ENCODE measurements around the gene SUPT5H.

SUPT5H gene

DNA sequence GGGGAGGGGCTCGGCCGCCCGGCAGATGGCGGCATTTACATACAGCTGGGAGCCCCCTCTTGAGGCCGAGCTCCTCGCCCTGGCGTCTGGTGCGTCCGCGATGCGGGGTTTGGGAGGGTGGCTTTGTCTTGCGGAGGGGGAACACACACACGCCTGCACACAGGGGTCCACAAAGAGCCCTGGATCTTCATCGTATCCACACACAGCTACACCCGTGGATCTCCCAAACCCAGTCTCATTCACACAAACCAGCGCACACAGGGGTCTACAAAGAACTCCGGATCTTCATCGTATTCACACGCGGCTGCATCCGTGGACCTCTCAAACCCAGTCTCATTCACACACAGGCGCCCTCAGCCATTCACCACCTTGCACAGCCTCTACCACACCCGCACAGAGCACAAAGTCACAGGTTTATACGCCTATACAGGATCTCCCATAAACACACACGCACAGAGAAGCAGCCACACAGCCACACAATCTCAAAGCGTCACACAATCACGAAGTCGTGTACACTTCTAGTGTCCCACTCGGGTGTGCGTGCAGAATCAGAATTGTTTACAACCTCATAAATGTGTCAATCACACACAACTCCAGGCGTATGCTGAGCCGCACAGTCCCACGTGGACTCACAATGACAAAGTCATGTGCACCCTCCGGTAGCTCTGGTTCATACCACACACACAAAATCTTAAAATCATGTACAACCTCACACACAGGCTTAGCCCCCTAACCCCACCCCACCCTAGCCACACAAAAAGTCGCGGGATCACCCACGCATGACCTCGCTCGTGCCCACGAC, 52.8 kb downstream of the SUPT5H start:
- no peak for DNase-seq (ENCODE audit: low read depth)

DNA sequence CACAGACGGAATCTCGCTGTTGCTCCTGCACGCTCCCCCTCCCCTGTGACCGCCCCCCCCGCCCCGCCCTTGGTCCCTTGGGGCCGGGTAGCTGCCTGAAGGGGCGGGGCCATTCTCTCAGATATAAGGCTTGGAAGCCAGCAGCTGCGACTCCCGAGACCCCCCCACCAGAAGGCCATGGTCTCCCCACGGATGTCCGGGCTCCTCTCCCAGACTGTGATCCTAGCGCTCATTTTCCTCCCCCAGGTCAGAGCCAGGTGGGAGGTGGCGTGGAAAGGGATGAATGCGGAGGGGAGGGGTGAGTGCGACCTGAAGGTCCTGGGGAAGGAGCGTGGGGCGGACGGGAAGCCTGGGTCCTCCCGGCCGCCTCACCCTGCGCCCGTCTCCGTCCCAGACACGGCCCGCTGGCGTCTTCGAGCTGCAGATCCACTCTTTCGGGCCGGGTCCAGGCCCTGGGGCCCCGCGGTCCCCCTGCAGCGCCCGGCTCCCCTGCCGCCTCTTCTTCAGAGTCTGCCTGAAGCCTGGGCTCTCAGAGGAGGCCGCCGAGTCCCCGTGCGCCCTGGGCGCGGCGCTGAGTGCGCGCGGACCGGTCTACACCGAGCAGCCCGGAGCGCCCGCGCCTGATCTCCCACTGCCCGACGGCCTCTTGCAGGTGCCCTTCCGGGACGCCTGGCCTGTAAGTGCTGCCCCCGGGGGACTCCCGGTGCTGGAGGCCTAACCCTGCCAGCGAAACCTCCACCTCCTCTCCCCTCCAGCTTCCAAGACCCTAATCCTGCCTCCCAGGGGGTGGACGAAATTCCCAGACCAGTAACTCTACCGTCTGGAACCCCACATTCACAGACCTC, 53.6 kb downstream of the SUPT5H start, which contains the start of gene DLL3:
TSS of gene DLL3 (plus strand) at position 150 of the 845 bp plus-strand sequence. CDS start at position 178, 28 bp downstream.
- DNase-seq (ENCODE audit: low read depth): no peak

DNA sequence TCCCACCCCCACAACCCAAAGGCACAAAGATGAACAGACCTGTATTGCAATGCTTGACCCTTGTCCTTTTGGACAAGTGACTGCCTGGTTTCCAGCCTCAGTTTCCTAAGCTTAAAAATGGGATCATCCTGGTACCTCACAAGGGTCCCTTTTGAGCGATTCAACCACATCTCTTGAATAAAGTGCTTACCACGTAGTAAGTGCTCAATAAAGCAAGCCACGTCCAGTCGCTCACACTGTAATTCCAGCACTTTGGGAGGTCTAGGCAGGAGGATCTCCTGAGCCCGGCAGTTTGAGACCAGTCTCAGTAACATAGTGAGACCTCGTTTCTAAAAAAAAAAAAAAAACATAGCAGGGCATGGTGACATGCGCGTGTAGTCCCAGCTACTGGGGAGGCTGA, 54.5 kb downstream of the SUPT5H start:
- no peak for DNase-seq (ENCODE audit: low read depth)

DNA sequence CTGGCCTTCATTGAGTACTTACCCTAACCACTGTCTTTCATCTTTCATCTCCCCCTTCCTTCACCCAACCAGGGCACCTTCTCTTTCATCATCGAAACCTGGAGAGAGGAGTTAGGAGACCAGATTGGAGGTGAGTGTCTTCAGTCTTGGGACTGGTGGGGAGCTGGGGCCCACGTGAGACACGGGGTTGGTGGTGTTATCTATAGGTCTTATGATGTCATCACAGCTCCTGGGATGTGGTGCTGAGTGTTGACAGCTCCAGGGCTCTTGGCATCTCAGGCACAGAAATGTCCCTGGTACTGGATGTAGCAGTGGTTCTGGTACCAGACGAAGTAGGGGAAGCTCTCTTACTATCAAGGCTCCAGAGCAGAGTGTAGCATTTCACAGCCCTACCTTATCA, 55.2 kb downstream of the SUPT5H start:
- no peak for DNase-seq (ENCODE audit: low read depth)

DNA sequence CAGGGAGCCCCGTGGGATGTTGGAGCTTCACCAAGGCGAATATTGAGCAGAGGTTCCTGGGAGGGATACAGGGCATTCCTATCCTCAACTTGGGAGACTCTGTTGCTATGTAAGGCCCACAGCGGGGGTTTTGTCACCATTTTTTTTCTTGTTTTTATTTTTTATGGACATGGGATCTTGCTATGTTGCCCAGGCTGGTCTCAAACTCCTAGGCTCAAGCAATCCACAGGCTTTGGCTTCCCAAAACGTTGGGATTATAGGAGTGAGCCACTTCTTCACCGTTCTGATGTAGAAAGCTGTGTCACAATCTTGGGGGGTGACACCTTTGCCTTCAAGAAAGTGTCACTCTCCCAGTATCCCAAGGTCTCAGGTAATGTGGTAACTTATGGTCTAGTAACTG, 56.0 kb downstream of the SUPT5H start:
- no peak for DNase-seq (ENCODE audit: low read depth)

DNA sequence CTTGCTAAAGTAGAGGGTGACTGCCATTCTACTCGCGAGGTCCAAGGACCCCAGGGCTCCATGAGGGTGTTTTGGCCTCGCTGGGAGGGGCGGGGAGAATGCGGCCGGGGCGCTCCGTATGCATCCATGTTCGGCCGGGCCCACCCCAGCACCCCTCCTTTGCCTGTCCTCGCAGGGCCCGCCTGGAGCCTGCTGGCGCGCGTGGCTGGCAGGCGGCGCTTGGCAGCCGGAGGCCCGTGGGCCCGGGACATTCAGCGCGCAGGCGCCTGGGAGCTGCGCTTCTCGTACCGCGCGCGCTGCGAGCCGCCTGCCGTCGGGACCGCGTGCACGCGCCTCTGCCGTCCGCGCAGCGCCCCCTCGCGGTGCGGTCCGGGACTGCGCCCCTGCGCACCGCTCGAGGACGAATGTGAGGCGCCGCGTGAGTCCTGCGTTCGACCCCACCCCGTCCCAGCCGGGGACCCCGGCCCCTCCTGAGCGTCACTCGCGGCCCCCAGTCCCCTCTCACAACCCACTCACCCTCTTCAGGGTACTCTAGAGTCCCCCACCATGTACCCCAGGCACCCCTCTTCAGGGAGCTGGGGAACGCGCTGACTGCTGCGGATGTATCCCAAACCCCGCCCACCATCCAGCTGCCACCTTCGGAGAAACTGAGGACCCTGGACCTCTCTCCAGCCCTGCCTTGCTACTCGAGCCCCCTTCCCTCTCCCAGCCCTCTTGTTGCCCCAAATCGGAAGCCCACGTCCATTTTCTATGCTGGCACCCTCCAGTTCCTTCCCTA, 57.4 kb downstream of the SUPT5H start:
- DNase-seq (ENCODE audit: low read depth): peak; percentile 80

DNA sequence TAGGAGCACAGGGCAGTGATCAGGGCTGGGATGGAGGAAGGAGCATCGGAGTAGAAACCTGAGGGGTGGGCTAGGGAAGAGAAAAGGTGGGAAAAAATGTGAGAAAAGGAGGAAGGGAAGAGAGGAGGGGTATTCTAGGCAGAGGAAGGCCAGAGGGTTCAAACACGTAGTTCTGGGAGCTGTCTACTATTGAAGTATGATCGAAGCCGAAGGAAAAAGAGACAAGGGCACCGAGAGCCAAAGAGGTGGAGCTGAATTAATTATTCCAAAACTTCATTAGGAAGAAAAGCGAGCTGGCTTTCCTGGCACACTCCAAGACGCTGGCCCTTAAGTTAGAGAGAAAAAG, 61.2 kb downstream of the SUPT5H start:
- DNase-seq (ENCODE audit: low read depth): no peak

DNA sequence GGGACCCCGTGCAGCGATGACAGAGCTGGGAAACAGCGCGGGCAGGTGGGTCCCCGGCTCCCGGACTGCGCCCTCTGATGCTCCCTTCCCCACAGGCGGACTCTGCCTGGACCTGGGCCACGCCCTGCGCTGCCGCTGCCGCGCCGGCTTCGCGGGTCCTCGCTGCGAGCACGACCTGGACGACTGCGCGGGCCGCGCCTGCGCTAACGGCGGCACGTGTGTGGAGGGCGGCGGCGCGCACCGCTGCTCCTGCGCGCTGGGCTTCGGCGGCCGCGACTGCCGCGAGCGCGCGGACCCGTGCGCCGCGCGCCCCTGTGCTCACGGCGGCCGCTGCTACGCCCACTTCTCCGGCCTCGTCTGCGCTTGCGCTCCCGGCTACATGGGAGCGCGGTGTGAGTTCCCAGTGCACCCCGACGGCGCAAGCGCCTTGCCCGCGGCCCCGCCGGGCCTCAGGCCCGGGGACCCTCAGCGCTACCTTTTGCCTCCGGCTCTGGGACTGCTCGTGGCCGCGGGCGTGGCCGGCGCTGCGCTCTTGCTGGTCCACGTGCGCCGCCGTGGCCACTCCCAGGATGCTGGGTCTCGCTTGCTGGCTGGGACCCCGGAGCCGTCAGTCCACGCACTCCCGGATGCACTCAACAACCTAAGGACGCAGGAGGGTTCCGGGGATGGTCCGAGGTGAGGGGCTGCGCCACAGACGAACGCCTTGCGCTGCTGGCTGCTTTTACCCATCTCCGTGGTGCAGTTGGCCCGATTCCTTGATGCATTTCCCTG, 61.7 kb downstream of the SUPT5H start:
- DNase-seq (ENCODE audit: low read depth): peak; percentile 31

DNA sequence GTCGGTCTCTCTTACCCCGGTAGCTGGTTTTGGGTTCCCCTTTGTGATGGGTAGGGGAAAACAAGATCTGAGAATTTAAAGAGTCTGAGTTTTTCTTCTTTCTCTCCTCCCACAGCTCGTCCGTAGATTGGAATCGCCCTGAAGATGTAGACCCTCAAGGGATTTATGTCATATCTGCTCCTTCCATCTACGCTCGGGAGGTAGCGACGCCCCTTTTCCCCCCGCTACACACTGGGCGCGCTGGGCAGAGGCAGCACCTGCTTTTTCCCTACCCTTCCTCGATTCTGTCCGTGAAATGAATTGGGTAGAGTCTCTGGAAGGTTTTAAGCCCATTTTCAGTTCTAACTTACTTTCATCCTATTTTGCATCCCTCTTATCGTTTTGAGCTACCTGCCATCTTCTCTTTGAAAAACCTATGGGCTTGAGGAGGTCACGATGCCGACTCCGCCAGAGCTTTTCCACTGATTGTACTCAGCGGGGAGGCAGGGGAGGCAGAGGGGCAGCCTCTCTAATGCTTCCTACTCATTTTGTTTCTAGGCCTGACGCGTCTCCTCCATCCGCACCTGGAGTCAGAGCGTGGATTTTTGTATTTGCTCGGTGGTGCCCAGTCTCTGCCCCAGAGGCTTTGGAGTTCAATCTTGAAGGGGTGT, 62.5 kb downstream of the SUPT5H start:
- DNase-seq (ENCODE audit: low read depth): no peak

DNA sequence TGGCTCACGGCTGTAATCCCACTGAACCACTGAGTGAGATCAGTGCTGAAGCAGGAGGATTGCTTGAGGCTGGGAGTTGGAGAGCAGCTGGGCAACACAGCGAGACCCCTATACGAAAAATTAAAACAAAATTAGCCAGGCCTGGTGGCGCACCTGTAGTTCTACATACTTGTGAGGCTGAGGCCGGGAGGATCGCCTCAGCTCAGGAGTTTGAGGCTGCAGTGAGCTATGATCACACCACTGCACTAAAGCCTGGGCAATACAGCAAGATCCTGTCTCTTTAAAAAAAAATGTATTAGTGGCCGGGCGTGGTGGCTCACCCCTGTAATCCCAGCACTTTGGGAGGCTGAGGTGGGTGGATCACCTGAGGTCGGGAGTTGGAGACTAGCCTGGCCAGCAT, 63.2 kb downstream of the SUPT5H start:
- DNase-seq (ENCODE audit: low read depth): no peak

DNA sequence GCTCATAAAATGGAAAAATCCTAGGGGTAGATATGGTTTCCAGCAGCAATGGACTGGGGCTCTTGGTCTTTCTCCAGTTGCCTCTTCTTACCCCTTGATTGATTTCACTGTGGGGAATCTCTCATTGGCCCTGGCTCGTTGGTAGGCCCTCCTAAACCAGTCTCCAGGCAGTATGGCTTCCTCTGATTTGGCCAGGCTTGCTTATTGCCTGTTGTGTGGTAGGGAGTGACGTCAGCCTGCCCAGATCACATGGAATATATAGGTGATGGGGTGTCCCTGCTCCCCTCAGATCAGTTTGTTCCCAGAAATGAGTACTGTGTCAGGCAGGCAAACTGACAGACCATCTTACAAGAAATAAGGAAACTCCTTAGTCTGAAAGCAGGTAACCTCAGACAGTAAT, 63.9 kb downstream of the SUPT5H start:
- no peak for DNase-seq (ENCODE audit: low read depth)

DNA sequence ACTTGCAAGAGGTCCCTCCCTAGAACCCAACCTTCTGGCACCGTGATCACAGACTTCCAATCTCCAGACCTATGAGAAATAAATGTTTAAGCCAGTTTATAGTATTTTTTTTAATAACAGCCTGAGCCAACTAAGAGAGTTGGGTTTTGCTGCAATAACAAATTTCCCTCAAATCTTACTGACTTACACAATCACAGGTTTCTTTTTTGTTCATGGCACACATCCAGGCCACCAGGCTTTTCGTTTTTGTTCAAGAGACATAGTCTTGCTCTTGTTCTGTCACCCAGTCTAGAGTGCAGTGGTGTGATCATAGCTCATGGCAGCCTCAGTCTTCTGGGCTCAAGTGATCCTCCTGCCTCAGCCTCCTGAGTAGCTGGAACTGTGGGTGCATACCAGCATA, 67.6 kb downstream of the SUPT5H start:
- DNase-seq (ENCODE audit: low read depth): no peak

DNA sequence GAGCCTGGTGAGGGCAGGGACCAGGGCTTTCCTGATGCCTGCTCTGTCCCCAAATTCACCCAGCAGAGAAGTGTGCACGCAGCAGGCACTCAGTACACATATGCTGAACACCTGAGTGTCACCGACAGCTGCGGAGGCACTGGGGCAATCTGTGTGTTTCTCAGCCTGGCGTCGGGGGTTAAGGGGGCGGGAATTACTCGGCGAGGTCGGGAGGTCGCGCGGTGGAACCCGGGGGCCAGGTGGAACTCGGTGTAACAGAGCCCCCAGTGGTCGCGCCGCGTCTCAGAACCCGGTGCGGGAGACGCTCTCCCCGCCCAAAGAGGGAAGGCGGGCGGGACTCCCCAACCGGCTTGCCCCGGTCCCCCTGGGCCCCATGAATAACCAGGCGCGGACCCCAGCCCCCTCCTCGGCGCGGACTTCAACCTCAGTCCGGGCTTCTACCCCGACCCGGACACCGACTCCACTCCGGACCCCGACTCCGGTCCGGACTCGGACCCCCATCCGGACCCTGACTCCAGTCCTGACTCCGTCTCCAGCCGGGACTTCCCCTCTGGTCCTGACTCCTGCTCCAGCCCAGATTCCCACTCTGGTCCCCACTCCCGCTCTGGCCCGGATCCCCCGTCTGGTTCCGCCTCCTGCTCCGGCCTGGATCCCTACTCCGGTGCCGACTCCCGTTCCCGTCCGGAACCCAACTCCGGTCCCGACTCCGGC, 69.6 kb downstream of the SUPT5H start, which contains the start of gene SELENOV:
TSS of gene SELENOV (plus strand) at position 300 of the 711 bp plus-strand sequence. CDS start at position 374, 74 bp downstream.
- no peak for DNase-seq (ENCODE audit: low read depth)

DNA sequence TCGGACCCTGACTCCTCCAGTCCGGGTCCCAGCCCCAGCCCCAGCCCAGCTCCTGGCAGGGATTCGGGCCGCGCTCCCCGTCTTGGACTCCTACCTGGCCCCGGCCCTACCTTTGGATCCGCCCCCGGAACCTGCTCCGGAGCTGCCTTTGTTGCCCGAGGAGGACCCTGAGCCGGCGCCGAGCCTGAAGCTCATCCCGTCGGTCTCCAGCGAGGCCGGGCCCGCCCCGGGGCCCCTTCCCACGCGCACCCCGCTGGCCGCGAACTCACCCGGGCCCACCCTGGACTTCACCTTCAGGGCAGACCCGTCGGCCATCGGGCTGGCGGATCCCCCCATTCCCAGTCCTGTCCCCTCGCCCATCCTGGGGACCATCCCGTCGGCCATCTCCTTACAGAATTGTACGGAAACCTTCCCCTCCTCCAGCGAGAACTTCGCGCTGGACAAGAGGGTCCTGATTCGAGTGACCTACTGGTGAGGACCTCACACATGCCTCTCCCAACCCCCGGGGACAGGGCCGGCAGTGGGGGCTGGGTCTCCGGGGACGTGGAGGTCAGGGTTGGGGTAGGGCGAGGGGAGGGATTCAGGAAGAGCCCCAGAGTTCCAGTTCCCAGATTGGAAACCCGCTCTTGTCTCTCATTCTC, 70.3 kb downstream of the SUPT5H start:
- no peak for DNase-seq (ENCODE audit: low read depth)

DNA sequence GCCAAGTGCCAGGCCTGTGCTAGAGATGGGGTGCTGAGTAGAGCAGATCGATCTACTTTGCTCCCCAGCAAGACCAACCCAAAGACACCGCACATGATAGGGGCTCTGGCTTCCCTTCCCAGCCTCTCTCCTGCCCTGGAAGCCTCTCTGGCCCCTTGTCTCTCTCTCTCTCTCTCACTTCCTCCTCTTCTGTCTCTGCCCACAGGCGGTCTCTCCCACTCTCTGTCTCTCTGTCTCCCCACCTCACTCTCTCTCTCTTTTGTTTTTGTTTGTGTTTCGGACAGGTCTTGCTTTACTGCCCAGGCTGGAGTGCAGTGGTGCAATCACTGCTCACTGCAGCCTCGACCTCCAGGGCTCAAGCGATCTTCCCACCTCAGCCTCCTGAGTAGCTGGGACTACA, 70.9 kb downstream of the SUPT5H start:
- DNase-seq (ENCODE audit: low read depth): no peak

DNA sequence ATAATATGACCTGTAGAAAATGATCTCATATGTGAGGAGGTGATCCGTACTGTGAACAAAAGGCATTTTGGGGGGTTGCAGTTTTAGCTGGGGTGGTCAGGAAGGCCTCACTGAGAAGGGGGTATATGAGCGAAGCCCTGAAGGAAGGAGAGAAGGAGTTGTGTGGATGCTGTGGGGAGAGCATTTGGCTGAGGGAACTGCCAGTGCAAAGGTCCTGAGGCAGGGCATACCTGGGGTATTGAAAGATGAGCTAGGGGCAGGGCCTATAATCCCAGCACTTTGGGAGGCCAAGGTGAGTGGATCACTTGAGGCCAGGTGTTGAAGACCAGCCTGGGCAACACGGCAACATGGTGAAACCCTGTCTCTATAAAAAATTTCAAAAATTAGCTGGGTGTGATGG, 72.0 kb downstream of the SUPT5H start:
- no peak for DNase-seq (ENCODE audit: low read depth)

DNA sequence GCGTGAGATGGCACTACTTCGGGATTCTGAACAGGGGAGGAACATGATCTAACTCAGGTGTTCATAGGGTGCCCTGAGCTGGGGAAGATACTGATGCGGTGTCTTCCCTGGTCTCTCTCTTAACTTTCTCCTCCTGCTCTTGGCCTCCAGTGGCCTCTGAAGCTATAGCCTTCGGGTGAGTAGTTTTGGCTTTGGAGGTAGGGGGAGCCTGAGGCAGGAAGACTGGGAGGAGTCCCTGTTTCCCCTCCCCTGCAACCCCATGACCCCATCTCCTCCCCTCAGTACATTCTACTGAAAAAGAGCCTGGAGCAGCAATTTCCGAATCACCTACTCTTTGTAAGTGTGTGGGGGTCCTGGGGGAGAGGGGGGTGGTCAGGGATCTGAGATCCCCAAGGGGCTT, 73.1 kb downstream of the SUPT5H start:
- no peak for DNase-seq (ENCODE audit: low read depth)

DNA sequence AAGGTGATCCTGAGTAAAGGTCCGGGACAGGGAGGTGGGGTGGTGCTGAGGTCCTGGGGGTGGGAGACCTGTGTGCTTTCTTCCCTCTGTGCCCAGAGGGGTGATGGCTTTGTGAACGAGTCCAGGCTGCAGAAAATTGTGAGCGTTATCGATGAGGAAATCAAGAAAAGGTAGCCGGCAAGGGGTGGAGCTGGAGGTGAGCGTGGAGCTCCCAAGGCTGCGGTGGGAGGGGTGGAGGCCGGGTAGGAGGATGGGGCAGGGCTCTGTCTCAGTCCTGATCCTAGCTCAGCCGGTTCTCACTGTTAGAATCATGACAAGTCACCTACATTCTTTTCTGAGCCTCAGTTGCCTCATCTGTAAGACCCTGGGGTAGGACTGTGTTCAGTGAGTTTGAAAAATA, 73.6 kb downstream of the SUPT5H start:
- DNase-seq (ENCODE audit: low read depth): no peak

DNA sequence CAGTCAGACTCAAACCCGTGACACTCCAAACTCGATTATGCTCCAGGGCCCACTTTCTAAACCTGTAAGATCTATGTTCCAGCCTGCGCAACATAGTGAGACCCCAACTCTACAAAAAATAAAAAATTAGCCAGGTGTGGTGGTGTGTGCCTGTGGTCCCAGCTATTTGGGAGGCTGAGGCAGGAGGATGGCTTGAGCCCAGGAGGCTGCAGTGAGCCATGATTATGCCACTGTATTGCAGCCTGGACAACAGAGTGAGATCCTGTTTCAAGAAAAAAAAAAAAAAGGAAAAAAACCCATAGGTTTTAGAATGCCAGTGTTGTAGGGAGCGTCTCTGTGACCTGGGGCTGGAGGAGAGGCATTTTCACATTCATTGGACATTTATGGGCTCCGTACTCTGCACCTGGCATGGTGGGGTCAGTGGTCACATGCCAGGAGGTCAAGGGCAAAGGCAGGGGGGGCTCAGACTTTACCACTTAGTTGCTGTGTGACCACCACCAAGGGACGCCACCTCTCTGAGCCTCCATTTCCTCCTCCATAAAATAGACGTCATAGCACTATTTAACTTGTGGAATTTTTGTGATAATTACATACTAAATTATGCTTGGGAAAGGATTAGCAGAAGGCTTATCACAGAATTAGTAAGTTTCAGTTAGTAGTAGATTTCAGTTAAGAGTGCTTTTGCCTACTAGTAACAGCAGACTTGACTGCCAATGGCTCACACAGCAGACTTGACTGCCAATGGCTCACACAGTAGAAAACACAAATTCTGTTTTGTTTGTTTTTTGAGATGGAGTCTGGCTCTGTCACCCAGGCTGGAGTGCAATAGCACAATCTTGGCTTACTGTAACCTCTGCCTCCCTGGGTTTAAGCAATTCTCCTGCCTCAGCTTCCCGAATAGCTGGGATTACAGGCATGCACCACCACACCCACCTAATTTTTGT, 75.4 kb downstream of the SUPT5H start:
- DNase-seq (ENCODE audit: low read depth): no peak

All from stimulated activated CD8-positive, alpha-beta memory T cell treated with anti-CD3 and anti-CD28 coated beads, Interleukin-15, amount 100 ng/mL, for 24 hours (primary cell).